Rectal smooth muscle tissue (tissue), 1 donor: ENCODE results near the gene ADCY9.

Source experiments
- H3K27ac ChIP-seq: one replicate; pipeline ENCODE4 v1.7.0; 2013; ENCODE audit warnings: low read depth, low read length, inconsistent platforms
- H3K27me3 ChIP-seq: one replicate; pipeline ENCODE4 v1.7.0; 2013; ENCODE audit warnings: low read length; ENCODE audit not compliant: control insufficient read depth, insufficient read depth
- H3K36me3 ChIP-seq: one replicate; pipeline ENCODE4 v1.7.0; 2013; ENCODE audit warnings: low read length; ENCODE audit not compliant: control insufficient read depth, insufficient read depth
- H3K4me1 ChIP-seq: one replicate; pipeline ENCODE4 v1.7.0; 2013; ENCODE audit warnings: low read length; ENCODE audit not compliant: control insufficient read depth, insufficient read depth
- H3K4me3 ChIP-seq: one replicate; pipeline ENCODE4 v1.7.0; 2013; ENCODE audit warnings: low read length
- H3K9ac ChIP-seq: one replicate; pipeline ENCODE4 v1.7.0; 2013; ENCODE audit warnings: low read length

The ADCY9 gene

DNA sequence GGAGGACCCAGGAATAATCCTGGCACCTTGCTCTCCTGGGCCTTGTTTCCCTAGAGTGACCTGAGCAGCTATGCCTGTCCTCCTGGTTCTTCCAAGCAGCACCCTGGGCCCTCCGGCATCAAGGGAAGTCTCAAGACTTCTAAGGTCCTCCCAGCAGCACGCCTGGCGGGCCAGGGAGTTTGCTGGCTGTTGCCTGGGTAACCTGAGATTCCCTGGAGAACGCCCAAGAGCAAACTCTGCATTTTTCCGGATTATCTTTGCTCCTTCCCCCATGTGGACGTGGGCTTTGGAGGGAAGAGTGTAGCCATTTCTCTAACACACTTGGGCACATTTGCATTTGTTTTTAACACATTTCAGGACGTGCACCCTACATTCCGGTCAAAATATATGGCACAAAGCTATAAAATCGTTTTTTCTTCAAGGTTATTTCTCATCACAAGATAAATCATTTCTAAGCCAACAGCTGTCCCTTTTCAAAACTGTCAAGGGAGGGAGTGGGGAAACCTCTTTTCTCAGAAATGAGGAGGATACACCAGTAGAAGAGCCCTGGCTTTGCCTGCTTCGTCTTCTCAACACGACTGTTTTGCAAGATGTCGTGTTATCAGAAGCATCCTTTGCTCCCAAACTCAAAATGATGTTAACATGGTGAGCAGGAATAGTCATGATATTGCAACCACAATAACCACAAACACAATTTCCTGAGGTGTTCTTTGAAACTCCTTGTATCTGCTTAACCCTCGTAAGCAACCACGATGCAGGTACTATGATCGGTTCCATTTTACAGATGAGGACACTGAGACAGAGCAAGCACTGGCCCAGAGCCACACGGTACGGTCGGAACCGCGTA lies 116.5 kb downstream of the ADCY9 start:
- Histone ChIP-seq H3K9ac (no peak overlapping the region), H3K36me3 (no peaks in the 10 kb centered on the region), H3K27ac (peak overlapping the region; percentile 56), H3K4me1 (peaks cover 8% of the 10 kb centered on the region), H3K4me3 (no peak overlapping the region), H3K27me3 (no peaks in the 10 kb centered on the region)

DNA sequence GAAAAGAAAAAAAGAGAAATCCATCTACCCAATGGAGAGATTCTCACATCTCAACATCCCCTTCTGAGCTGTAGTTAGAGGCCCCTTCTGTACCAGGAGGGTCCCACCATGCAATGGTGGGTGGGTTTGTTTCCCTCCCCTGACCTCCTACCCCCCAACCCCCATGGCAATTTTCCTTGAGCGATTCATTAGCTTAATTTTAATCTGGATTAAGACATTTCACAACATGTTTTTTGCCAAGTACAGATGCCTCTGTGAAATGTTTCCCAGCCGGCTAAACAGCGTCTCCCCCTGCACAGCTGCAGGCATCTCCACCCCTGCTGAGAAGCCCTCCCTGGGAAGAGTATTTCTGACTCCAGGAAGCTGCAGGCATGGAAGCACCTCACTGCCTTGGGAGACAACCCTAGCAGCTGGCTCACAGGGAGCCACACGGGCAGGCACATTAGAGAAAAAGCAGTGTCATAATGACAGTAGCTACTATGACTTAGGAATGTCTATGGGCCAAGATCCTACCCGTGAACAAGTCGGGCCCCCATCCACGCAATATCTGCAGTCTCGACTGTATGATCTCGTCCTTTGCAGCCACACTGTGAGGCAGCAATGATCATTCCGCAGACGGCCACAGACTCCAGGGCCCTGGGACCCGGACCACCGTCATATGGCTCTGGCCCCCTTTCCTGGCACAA lies 117.3 kb downstream of the ADCY9 start:
- Histone ChIP-seq H3K4me1 (peaks cover 8% of the 10 kb centered on the region), H3K27ac (peak overlapping the region; percentile 56), H3K36me3 (no peaks in the 10 kb centered on the region), H3K4me3 (no peak overlapping the region), H3K9ac (no peak overlapping the region), H3K27me3 (no peaks in the 10 kb centered on the region)

- no peak overlapping the region for H3K4me3 ChIP-seq
- H3K27ac ChIP-seq: no peak overlapping the region
- peaks cover 8% of the 10 kb centered on the region for H3K4me1 ChIP-seq
- H3K9ac ChIP-seq: no peak overlapping the region
- H3K36me3 ChIP-seq: no peaks in the 10 kb centered on the region
- H3K27me3 ChIP-seq: no peaks in the 10 kb centered on the region
Observed at GRCh38 chr16:3997231-3997841, 118.9 kb downstream of the ADCY9 start.

- no peaks in the 10 kb centered on the region for H3K36me3 ChIP-seq
- no peak overlapping the region for H3K27ac ChIP-seq
- no peak overlapping the region for H3K4me3 ChIP-seq
- no peaks in the 10 kb centered on the region for H3K27me3 ChIP-seq
- peaks cover 8% of the 10 kb centered on the region for H3K4me1 ChIP-seq
- H3K9ac ChIP-seq: no peak overlapping the region
Observed at GRCh38 chr16:3995001-3995400, 121.2 kb downstream of the ADCY9 start.

GRCh38 chr16:3993052-3993785 lies 123.0 kb downstream of the ADCY9 start:
- Histone ChIP-seq H3K9ac (no peak overlapping the region), H3K4me3 (no peak overlapping the region), H3K27ac (no peak overlapping the region), H3K4me1 (no peaks in the 10 kb centered on the region), H3K36me3 (no peaks in the 10 kb centered on the region), H3K27me3 (no peaks in the 10 kb centered on the region)

GRCh38 chr16:3992297-3993051 lies 123.8 kb downstream of the ADCY9 start:
- Histone ChIP-seq H3K4me1 (no peaks in the 10 kb centered on the region), H3K4me3 (no peak overlapping the region), H3K27me3 (no peaks in the 10 kb centered on the region), H3K9ac (no peak overlapping the region), H3K36me3 (no peaks in the 10 kb centered on the region), H3K27ac (no peak overlapping the region)

- no peaks in the 10 kb centered on the region for H3K27me3 ChIP-seq
- no peak overlapping the region for H3K4me3 ChIP-seq
- H3K36me3 ChIP-seq: no peaks in the 10 kb centered on the region
- no peak overlapping the region for H3K9ac ChIP-seq
- no peaks in the 10 kb centered on the region for H3K4me1 ChIP-seq
- H3K27ac ChIP-seq: no peak overlapping the region
Observed at GRCh38 chr16:3988824-3989223, 127.4 kb downstream of the ADCY9 start.

DNA sequence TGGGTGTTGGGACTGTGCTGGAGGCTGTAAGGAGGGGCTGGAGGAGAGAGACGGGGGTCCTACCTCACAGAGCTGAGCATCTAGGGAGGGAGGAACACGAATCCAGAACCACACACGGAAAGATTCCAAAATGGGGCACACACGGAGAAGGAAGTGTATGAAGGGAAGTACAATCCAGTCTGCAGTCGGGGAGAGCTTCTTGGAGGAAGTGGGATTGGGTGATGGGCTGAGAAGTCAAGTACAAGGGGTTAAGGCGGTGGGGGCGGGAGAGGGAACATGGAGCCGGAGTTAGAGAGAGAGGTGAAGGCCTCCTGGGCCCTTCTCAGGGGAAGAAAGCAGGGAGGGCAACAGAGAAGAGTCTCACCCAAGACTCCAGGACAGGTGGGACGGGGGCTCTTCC lies 128.2 kb downstream of the ADCY9 start:
- Histone ChIP-seq H3K4me3 (no peak overlapping the region), H3K4me1 (no peaks in the 10 kb centered on the region), H3K36me3 (no peaks in the 10 kb centered on the region), H3K9ac (no peak overlapping the region), H3K27me3 (no peaks in the 10 kb centered on the region), H3K27ac (no peak overlapping the region)

- Histone ChIP-seq H3K4me3 (no peak overlapping the region), H3K36me3 (no peaks in the 10 kb centered on the region), H3K27me3 (no peaks in the 10 kb centered on the region)
Observed at GRCh38 chr16:3987231-3987630, 129.0 kb downstream of the ADCY9 start.

DNA sequence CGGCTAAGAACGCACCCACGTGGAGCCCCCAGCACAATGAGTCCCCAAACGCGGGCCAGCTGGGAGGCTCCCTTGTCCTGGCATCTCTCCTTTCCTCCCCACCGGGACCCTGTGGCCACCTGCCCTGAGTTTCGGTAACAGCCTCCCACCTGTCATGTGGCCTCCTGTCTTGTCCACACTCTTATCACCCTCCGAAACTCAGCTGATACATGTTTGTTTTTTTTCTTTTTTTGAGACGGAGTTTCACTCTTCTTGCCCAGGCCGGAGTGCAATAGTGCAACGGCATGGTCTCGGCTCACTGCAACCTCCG lies 130.1 kb downstream of the ADCY9 start:
- Histone ChIP-seq H3K36me3 (no peaks in the 10 kb centered on the region), H3K9ac (no peak overlapping the region), H3K4me1 (no peaks in the 10 kb centered on the region), H3K27me3 (no peaks in the 10 kb centered on the region), H3K27ac (no peak overlapping the region), H3K4me3 (no peak overlapping the region)

More at GRCh38 chr16:3987231-3987630, 129.0 kb downstream of the ADCY9 start:
- no peak overlapping the region for H3K9ac ChIP-seq
- no peak overlapping the region for H3K27ac ChIP-seq
- no peaks in the 10 kb centered on the region for H3K4me1 ChIP-seq

- H3K27ac ChIP-seq: no peak overlapping the region
- no peak overlapping the region for H3K4me3 ChIP-seq
- H3K4me1 ChIP-seq: no peaks in the 10 kb centered on the region
- no peak overlapping the region for H3K9ac ChIP-seq
- no peaks in the 10 kb centered on the region for H3K36me3 ChIP-seq
- no peaks in the 10 kb centered on the region for H3K27me3 ChIP-seq
Observed at GRCh38 chr16:3984111-3985060, 131.9 kb downstream of the ADCY9 start.
